CD4-positive, alpha-beta T cell treated with Interleukin-10 for 1 hour (primary cell): ENCODE measurements around the gene HECTD4.

Source experiments
- DNase-seq: peaks from one replicate; pipeline ENCODE4 v3.0.0-alpha.2; 2020

The HECTD4 gene

GRCh38 chr12:112170971-112171596 lies 211.1 kb downstream of the HECTD4 start:
- no peak for DNase-seq

- DNase-seq = peak; percentile 34
Observed at GRCh38 chr12:112170376-112170775, 211.9 kb downstream of the HECTD4 start.

- no peak for DNase-seq
Observed at GRCh38 chr12:112169966-112170365, 212.3 kb downstream of the HECTD4 start.

GRCh38 chr12:112169161-112169872 lies 212.9 kb downstream of the HECTD4 start:
- no peak for DNase-seq

GRCh38 chr12:112168561-112168971 lies 213.7 kb downstream of the HECTD4 start:
- DNase-seq = no peak

GRCh38 chr12:112167718-112168525 lies 214.3 kb downstream of the HECTD4 start:
- DNase-seq = no peak

GRCh38 chr12:112167031-112167461 lies 215.2 kb downstream of the HECTD4 start:
- no peak for DNase-seq

GRCh38 chr12:112166051-112167015 lies 215.9 kb downstream of the HECTD4 start:
- DNase-seq = no peak

- no peak for DNase-seq
Observed at GRCh38 chr12:112165624-112166023, 216.6 kb downstream of the HECTD4 start.

GRCh38 chr12:112164011-112164660 lies 218.1 kb downstream of the HECTD4 start:
- DNase-seq = no peak

- DNase-seq = no peak
Observed at GRCh38 chr12:112163471-112163991, 218.7 kb downstream of the HECTD4 start.

GRCh38 chr12:112163056-112163455 lies 219.2 kb downstream of the HECTD4 start:
- no peak for DNase-seq

- no peak for DNase-seq
Observed at GRCh38 chr12:112162241-112162790, 219.9 kb downstream of the HECTD4 start.

- DNase-seq = no peak
Observed at GRCh38 chr12:112161711-112162110, 220.5 kb downstream of the HECTD4 start.

- DNase-seq = no peak
Observed at GRCh38 chr12:112160611-112161010, 221.6 kb downstream of the HECTD4 start.

GRCh38 chr12:112159146-112159541 lies 223.1 kb downstream of the HECTD4 start:
- no peak for DNase-seq

- peak; percentile 68 for DNase-seq
Observed at GRCh38 chr12:112158461-112159145, 223.6 kb downstream of the HECTD4 start.

GRCh38 chr12:112153893-112154219 lies 228.4 kb downstream of the HECTD4 start:
- DNase-seq = no peak

GRCh38 chr12:112153181-112153892 lies 228.9 kb downstream of the HECTD4 start:
- DNase-seq = no peak
